Nephron (organoid): Measurements from ENCODE around the gene MCM9.
"Not testable (repeated sequence)": the region's sequence is repeated elsewhere in the genome, so short reads cannot be mapped to it uniquely, and the experiment has no call there.

Source experiments
- H3K27ac Mint-ChIP-seq, 3 experiments: 2 replicates each; pipeline ENCODE4 v1.8.0; 2020; ENCODE audit warnings: mixed read lengths in 3 of 3, mild to moderate bottlenecking in 2 of 3, moderate library complexity in 1 of 3
- H3K27me3 Mint-ChIP-seq: 2 replicates; pipeline ENCODE4 v1.8.0; 2021; ENCODE audit warnings: low read depth, mild to moderate bottlenecking, moderate library complexity, mixed read lengths
- H3K36me3 Mint-ChIP-seq: 2 replicates; pipeline ENCODE4 v1.8.0; 2020; ENCODE audit warnings: low read depth, mixed read lengths
- H3K4me1 Mint-ChIP-seq: 2 replicates; pipeline ENCODE4 v1.8.0; 2020; ENCODE audit warnings: mixed read lengths
- H3K4me3 Mint-ChIP-seq, 3 experiments: 2 replicates each; pipeline ENCODE4 v1.8.0; 2020; ENCODE audit warnings: mild to moderate bottlenecking in 3 of 3, mixed read lengths in 3 of 3, moderate library complexity in 2 of 3
- H3K9me3 Mint-ChIP-seq: 2 replicates; pipeline ENCODE4 v1.8.0; 2020; ENCODE audit warnings: mixed read lengths
- TF ChIP-seq, protein P1 (sequence below), 3 experiments: fragments of 200-600 bp; sonication (generic); IDR thresholded peaks; one replicate each; pipeline ENCODE4 v1.5.0; 2021; ENCODE audit warnings: antibody characterized with exemption in 3 of 3; ENCODE audit not compliant: unreplicated experiment in 3 of 3

MCM9 gene

DNA sequence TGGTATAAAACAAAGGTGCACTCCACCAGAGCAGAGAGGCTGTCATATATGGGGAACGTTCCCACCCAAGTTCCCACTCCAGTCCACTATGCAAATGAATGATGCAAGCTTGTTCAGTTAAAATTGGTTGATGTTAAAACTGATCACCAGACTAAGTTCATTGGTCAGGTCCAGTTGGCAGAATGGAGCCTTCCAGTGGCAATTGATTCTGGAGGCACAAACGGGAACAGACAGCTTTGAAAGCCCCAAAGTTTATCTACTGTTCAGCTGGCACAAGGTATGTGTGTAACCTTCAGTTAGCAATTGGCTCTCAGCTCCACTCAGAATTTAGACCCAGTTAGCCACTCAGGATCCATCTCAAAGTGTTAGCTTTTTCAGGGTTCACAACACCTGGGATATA lies 164.1 kb downstream of the MCM9 start:
- Mint-ChIP-seq H3K4me1 (peaks cover 29% of the 10 kb centered on the region), H3K36me3 (no peaks in the 10 kb centered on the region), H3K4me3 (no peak overlapping the region)

DNA sequence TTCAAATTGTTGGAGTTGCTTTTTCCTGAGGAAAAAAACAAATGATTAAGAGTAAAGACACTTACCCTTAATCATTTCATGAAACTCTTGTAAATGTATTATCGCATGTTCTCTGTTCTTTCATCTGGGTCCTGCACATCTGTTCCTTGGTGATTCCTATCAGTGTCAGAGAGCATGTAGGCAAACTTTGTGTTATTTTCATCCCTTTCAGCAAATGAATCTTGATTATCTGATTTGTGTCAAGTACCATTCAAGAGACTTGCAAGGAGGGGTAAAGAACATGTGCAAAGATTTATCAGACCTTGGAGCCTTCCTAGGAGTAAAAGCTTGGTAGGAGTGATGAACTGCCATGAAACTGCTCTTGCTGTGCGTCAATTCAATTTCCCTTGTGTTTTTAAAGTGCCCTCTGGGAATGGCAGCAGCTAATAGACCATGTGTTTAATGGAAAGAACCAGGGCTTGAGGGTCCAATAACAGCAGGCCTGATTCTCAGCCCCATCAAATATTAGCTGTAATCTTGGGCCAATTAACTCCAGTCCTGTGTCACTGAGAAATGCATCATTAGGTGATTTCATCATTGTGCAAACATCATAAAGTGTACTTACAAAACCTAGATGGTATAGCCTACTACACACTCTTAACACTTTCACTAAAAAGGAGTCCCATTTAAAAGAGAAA lies 164.7 kb downstream of the MCM9 start:
- Mint-ChIP-seq H3K4me3 (no peak overlapping the region), H3K27ac (peak overlapping the region in 2 of 3 experiments; percentile 18 to 19), H3K4me1 (peaks cover 27% of the 10 kb centered on the region), H3K36me3 (no peaks in the 10 kb centered on the region), H3K9me3 (no peaks in the 10 kb centered on the region), H3K27me3 (no peaks in the 10 kb centered on the region)
- TF ChIP-seq, protein P1, sequence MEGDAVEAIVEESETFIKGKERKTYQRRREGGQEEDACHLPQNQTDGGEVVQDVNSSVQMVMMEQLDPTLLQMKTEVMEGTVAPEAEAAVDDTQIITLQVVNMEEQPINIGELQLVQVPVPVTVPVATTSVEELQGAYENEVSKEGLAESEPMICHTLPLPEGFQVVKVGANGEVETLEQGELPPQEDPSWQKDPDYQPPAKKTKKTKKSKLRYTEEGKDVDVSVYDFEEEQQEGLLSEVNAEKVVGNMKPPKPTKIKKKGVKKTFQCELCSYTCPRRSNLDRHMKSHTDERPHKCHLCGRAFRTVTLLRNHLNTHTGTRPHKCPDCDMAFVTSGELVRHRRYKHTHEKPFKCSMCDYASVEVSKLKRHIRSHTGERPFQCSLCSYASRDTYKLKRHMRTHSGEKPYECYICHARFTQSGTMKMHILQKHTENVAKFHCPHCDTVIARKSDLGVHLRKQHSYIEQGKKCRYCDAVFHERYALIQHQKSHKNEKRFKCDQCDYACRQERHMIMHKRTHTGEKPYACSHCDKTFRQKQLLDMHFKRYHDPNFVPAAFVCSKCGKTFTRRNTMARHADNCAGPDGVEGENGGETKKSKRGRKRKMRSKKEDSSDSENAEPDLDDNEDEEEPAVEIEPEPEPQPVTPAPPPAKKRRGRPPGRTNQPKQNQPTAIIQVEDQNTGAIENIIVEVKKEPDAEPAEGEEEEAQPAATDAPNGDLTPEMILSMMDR (IDR thresholded peaks at IDR 0.05; ENCODE audit: unreplicated experiment in 3 of 3): no peak

More for the DNA sequence above, 164.1 kb downstream of the MCM9 start:
- TF ChIP-seq, protein P1 (IDR thresholded peaks at IDR 0.05; ENCODE audit: unreplicated experiment in 3 of 3): no peak
- Mint-ChIP-seq H3K27me3 (no peaks in the 10 kb centered on the region), H3K27ac (peak overlapping the region in 1 of 3 experiments; percentile 18), H3K9me3 (no peaks in the 10 kb centered on the region)

DNA sequence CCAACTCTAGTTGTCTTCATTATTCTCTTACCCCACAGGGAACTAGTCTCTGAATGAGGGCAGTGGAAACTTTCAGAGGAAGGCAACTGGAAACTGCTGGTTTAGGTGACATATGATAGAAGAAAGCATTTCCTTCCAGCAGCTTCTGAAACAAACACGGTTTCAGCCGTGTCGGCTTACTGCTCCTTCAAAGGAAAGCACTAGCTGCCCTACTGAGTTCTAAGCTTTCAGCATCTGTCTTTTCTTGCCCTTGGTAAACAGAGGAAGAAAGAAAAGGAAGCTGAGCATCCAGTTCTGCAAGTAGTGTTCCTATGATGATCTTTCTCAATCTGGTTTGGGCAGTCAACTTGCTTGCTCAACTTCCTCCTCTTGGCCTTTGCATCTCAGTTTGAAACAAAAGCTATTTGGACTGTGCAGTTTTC lies 166.0 kb downstream of the MCM9 start:
- H3K9me3 Mint-ChIP-seq: no peaks in the 10 kb centered on the region
- H3K4me1 Mint-ChIP-seq: peaks cover 18% of the 10 kb centered on the region
- TF ChIP-seq, protein P1 (IDR thresholded peaks at IDR 0.05; ENCODE audit: unreplicated experiment in 3 of 3): no peak
- no peaks in the 10 kb centered on the region for H3K27me3 Mint-ChIP-seq
- H3K4me3 Mint-ChIP-seq: no peak overlapping the region
- H3K27ac Mint-ChIP-seq: no peak overlapping the region
- no peaks in the 10 kb centered on the region for H3K36me3 Mint-ChIP-seq

DNA sequence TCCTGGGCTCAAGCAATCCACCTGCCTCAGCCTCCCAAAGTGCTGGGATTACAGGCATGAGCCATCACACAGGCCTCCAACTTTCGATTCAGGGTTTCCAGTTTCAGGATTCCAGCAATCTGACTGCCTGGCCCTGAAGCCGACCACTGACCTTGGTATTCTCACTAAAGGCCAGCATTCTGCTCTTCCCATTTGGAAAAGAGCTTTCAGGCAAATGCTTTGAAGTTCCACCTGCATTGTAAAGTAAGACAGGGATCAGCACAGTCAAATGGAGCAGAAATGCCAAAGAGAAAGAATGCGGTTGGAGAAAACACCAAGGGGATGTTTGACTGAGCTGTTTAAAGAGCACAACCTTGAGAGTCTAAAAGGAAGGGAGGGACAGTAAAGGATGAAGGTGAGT lies 166.5 kb downstream of the MCM9 start:
- no peak overlapping the region for H3K4me3 Mint-ChIP-seq
- H3K36me3 Mint-ChIP-seq: no peaks in the 10 kb centered on the region
- peaks cover 14% of the 10 kb centered on the region for H3K4me1 Mint-ChIP-seq
- no peaks in the 10 kb centered on the region for H3K27me3 Mint-ChIP-seq
- H3K9me3 Mint-ChIP-seq: no peaks in the 10 kb centered on the region
- no peak overlapping the region for H3K27ac Mint-ChIP-seq
- TF ChIP-seq, protein P1 (IDR thresholded peaks at IDR 0.05; ENCODE audit: unreplicated experiment in 3 of 3): no peak

DNA sequence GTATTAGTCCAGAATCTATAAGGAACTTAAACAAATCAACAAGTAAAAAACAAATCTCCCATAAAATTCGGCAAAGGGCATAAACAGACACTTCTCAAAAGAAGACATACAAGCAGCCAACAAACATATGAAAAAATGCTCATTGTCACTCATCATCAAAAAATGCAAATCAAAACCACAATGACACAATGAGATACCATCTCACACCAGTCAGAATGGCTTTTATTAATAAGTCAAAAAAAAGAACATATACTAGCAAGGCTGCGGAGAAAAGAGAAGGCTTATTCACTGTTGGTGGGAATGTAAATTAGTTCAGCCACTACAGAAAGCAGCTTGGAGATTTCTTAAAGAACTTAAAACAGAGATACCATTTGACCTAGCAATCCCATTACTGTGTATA lies 169.6 kb downstream of the MCM9 start:
- not testable (repeated sequence) for H3K4me1 Mint-ChIP-seq, H3K9me3 Mint-ChIP-seq, H3K4me3 Mint-ChIP-seq, H3K27me3 Mint-ChIP-seq, H3K27ac Mint-ChIP-seq, H3K36me3 Mint-ChIP-seq

DNA sequence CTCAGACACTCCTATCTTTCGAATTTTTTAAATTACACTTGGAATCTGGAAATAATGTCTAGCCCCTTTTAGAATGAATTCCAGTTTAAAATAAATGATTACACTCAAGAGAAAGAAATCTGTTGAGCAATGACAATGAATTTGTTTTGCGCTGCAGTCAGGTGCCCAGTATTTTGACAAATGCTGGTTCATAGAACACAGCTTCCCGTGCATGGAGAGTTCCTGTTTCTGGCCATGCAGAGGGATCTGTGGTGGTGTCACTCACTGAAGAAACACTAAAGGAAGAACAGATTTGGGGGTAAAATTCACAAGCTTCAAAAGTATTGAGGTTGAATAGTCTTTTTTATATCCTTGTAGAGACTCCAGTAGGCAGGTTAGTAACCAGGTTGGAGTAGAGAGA lies 170.2 kb downstream of the MCM9 start:
- TF ChIP-seq, protein P1 (IDR thresholded peaks at IDR 0.05; ENCODE audit: unreplicated experiment in 3 of 3): no peak
- Mint-ChIP-seq H3K9me3 (no peaks in the 10 kb centered on the region), H3K4me3 (no peak overlapping the region), H3K27me3 (no peaks in the 10 kb centered on the region), H3K4me1 (no peaks in the 10 kb centered on the region), H3K27ac (no peak overlapping the region), H3K36me3 (no peaks in the 10 kb centered on the region)
